GM21447 (cell line): ENCODE measurements around the gene NINJ1.
"Not testable (repeated sequence)": the region's sequence is repeated elsewhere in the genome, so short reads cannot be mapped to it uniquely, and the experiment has no call there.

Experiments used
- ATAC-seq: cut with Tn5 transposase; IDR thresholded peaks from one replicate; pipeline ENCODE4 v1.9.1; 2021; ENCODE audit not compliant: unreplicated experiment

NINJ1 gene

DNA sequence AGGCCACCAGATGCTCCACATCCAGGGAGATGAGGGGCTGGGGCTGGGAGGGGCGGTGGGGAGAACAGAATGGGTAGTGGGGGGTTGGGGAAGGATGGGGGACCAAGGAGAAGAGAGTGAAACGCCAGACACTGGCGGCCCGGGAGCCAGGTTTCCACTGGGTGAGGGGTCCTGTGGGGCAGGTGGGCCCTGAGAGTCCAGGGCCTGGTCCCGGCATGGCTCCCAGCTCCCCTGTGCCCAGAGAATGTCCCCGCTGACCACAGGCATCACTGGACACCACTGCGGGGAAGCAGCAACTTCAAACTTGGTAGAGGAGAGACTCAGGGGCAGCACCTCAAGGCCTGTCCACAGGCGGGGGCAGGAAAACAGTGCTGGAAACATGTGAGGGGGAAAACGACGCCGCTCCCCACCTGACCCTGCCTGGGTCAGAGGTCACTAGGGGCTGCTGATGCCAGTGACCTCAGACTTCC, 13.2 kb downstream of the NINJ1 start:
- ATAC-seq = no peak

DNA sequence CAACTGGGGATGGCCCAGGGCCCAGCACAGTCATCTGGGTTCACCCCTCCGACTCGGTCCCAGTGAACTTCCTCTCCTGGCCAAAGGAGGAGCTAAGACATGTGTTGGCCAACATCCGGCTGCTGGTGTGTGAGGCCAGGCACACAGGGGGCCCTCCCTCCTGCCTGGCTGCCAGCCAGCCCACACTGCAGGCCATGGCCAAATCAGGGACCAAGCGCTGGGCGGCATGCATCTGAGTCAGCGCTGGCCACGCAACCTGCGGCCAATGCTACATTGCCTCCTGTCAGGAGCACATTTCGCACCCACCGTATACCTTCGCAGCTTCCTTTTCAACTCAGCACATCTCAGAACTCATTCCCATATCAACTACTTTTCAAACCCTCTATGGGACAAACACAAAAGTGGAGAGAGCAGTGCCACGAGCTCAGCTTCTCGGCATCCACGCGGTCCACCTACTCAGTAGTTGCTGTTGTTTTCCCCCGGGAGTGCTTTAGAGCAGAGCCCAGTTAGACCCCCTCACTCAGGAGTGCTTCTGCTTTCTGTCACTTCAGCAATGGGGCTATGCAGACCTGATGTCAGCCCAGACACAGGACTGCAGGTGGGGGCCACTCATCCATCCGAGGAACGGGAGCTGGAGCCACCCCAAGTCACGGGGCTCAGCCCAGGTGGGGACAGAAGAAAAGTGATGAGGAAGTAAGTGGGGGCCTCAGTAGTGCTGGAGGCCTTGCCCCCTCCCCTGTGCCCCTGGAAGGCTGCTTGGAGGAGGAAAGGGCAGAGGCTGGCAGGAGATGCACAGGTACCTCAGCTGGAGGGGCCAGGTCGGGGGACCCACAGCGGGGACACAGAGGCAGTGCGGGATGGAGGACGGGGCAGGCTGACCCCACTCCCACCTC, 13.9 kb downstream of the NINJ1 start:
- ATAC-seq = peak; percentile 92

DNA sequence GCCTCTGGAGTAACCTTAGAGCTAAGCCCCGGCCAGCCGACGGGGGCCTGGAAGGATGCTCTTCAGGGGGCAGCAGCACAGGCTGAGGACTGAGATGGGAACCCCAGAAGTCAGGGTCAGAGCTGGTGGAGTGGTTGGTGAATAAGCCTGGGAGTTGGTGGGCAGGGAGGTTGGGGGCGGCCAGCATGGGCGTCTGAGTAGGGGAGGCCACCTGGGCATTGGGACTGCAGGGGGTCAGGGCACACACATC, 14.4 kb downstream of the NINJ1 start:
- no peak for ATAC-seq

DNA sequence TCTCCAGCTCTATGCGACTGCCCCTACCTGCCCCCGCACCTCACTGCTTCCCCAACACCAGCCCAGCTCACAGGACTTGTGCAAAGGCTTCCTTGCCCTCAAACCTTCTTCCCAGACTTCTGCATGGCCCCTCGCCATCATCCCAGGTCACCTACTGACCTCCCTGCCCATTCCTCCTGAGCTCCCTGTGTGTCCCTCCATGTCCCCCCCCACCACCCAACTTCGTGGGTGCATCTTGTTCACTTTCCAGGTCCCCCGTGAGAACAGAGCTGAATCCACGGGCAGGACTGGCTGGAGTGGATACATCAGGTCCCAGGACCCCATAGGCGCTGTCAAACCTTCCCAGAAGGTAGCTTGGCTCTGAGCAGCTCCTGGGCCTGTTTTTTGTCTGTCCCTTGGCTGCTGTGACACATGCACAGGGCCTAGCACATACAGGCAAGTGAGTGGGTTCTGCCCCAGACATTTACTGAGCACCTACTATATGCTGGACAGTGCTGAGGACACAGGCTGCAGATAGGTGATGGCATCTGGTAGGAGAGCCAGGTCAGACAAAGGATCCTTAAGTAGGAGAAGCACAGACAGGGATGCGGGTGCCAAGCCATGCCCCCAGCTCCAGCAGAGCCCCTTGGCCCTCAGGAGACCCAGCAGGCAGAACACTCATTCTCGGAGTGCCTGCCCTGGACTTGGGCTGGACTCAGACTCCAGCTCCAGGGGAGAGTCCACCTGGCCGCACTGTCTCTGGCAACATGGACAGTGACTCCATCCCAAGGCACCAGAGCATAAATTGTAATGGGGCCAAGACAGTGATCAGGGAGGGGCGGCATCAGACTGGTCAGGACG, 15.0 kb downstream of the NINJ1 start:
- ATAC-seq = no peak

DNA sequence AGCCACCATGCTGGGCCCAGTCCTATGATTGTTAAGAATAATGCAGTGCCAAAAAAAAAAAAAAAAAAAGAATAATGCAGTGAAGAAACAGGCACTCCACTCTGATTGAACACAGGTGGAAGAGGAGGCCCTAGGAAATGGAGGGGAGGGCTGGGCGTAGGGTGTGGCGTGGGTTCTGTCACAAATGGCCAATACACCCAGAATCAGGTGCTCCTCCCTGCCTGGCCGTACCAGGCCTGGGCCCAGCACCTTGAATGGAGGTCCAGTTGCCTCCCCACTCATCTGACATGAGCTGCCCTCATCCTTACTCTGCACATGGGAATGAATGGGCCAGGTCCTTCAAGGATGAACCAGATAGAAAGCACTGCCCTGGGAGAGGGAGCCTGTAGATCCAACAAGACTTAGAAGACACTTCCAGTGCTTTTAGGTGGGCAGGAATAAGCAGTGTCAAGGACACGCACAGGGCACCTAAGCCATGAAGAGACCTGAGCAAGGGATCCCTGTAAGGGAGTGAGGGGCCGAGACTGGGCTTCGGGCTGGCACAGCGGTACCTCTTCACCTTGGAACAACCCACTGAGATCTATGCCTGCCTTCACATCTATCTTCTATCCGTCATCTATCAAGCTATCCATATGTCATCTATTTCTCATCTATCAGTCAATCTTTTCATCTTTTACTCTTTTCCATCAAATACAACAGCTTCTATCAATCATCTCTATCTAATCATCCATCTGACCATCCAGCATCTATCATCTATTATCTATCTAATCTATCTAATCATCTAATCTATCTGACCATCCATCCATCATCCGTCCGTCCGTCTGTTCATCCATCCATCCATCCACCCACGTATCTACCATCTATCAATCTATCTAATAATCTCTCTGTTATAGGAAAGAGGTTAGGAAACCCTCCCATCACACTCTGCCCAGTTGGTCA, 15.9 kb downstream of the NINJ1 start:
- ATAC-seq = no peak

DNA sequence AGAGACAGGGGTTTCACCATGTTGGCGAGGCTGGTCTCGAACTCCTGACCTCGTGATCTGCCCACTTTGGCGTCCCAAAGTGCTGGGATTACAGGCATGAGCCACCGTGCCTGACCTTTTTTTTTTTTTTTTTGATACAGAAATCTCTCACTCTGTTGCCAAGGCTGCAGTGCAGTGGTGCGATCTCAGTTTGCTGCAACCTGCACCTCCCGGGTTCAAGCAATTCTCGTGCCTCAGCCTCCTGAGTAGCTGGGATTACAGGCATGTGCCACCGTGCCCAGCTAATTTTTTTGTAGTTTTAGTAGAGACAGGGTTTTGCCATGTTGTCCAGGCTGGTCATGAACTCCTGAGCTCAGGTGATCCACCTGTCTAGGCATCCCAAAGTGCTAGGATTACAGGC, 16.5 kb downstream of the NINJ1 start:
- ATAC-seq = not testable (repeated sequence)

DNA sequence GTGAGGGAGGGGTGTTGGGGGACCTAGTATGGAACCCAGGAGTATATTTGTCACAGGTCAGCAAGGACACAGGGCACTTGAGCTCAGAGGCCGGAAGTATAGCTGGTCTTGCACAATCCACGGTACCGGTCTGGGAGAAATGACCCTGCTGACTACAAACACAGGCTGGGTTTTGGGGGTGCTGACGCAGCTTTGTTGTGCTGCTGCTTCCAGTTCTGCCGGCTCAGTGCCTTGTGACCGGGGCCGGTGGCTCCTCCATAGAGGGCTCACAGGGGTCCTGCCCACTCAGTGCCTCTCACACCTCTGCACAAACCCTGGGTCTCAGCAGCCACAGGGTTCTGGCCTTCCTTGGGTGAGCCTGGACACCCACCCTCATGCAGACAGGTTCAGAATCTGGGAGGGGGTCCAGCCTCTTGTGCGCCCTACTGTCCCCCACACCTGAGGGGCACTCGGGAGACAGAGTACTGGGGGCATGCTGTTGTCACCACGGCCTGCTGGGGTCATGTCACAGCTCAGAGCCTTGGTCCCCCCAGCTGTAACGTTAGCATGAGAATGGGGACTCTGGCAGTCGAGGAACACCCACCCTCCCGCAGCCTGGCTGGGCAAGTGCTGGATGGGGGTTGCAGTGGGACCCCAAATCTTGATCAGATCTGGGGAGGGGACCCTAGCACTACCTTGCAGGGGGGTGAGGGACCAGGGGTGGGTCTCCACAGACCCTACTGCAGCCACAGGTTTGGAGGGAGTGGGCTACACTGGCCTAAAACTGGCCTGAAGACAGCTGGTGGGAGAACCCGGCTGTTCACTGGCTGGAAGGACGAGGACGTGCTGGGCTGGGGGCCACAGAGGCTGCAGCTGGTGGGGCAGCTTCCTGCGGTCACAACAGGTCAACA, 17.7 kb downstream of the NINJ1 start:
- no peak for ATAC-seq

DNA sequence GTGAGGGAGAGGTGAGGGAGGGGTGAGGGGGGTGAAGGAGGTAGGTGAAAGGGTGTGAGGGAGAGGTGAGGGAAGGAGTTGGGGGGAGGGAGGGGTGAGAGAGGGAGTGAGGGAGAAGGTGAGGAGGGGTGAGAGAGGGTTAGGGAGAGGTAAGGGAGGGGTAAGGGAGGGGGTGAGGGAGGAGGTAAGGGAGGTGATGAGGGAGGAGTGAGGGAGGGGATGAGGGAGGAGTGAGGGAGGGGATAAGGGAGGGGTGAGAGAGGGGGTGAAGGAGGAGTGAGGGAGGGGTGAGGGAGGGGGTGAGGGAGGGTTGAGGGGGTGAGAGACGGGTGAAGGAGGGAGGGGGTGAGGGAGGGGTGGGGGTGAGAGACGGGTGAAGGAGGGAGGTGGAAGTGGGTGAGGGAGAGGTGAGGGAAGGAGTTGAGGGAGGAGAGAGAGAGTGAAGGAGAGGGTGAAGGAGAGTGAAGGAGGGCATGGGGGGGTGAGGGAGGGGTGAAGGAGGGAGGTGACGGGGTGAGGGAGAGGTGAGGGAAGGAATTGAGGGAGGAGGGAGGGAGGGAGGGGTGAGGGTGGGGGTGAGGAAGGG, 18.5 kb downstream of the NINJ1 start:
- no peak for ATAC-seq

DNA sequence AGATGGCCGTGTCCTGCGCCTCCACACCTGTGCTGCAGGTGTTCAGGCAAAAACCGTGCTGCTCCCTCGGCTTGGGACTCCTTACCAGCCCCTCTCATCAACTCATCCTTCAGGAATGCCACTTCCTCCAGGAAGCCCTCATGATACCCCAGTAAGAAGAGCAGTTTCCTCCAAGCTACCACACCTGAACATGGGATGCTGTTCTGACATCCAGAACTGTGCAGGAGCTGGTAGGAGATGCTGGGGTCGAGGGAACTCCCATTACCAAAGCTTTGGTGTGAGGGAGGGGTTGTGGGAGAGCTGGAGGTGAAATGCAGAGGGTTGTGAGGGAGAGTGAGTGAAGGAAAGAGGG, 19.1 kb downstream of the NINJ1 start:
- no peak for ATAC-seq

DNA sequence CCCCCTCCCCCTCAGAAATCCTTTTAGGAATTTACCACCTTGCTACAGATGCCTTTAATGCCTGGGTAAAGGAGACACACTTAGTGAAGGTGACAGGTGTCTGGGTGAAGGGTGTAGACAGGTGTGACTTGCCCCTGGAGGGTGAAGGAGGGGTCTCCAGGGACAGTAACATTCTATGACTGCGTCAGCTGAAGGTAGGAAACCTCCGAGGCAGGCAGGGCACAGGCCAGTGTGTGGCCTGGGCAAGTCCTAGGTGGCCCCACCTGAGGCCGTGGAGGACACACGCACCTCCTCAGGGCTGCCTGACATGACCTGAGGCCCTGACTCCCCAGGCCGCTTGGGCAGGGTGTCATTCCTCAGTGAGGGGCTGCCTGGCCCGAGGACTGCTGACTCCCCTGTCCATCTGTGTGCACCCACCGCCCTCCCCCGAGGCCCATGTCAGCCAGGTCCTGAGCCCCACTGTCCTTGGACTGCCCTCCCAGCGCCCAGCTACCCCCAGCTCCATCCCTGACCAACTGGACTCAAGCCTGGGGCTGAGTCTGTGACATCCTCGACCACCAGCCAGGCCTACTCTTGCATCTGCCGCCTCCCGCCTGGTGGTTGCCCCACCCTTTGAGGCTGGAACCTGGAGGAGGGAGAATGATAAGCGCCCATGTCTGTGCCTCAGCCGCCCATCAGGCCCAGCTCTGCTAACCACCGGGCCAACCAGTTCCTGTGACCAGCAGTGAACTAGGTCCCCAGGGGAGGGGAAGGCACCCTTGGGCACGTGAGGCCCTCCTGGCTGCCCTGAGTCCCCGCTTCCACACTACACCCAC, 19.7 kb downstream of the NINJ1 start:
- no peak for ATAC-seq

DNA sequence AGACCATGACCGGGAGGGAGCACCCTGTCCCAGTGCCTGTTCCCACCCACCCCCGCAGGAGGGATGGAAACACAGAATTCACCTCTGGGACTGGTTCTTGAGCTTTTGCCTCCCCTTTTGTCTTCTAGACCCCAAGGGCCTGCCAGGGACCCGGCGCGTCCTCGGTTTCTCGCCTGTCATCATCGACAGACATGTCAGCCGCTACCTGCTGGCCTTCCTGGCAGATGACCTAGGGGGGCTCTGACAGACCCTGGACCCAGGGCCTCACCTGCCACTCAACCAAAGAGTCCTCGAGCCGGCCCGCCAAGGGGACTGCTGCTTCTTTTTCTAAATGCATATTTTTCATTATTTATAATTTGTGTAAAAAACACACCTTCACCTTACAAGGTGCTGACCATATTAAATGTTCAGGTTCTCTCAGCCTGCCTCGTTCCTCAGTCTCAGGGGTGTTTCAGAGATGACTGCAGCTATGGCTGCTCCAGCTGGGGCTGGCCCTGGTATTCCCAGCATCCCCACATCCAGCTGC, 21.1 kb downstream of the NINJ1 start:
- no peak for ATAC-seq

DNA sequence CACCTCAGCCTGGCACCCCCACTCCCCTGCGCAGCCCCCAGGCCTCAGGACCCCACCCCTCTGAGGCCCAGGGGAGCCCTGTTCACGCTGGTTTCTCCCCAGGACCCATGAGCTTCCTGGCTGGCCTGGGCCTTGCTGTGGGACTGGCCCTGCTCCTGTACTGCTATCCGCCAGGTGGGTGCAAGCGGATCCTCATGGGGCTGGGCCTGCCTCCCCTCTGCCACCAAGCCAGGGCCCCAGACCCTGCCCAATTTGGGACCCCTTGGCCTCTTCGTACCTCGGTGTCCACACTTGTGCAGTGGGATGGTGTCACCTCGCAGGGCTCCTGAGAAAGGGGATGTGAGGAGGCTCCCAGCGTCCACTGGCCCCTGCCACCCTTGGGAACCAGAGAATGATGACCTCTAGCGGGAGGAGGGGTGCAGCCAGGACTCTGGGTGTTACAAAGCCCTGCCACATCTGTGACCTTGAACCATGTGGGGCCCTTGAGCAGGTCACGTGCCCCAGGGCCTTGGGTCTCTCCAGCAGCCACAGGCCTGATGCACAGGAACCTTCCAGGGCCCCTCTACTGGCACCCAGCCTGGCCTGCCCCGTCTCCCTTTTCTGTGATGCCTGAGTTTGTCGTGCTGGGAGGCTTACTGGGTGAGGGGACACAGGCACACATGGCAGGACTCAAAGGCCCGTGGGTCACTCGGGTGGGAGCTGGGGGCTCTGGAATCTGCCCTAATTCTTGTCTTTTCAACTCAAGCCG, 21.8 kb downstream of the NINJ1 start:
- ATAC-seq = no peak

DNA sequence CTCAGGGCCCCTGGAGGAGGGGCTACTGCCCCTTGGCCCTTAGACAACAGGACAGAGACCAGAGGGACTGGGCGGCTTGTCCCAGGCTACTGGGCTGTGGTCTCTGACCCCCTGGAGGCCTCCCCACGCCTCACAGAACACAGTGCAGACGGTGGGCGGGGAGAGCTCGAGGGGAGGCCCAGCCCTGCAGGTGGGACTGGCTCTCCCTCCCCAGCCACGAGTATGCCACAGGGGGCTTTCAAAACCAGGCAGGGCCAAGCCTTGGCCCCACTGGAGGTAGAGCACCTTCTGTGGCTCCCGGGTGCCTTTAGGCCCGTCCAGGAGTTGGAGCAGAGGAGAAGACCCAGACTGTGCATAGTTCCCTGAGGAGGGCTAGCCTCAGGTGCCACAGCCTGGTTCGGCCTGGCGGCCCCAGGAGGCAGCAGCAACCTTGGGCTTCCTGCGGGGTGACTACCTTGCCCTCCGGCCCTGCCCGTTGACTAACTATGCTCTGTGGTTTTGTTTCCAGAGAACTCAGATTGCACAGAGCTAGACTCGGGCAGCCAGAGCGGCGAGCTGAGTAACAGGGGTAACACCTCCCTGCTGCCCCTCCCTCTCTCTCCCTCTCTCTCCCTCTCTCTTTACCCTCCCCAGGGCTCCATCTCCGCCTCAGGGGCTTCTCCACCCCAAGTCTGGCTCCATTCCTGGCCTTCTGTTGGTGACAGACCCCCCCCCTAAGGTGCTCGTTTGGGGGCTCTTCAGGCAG, 22.5 kb downstream of the NINJ1 start:
- no peak for ATAC-seq

DNA sequence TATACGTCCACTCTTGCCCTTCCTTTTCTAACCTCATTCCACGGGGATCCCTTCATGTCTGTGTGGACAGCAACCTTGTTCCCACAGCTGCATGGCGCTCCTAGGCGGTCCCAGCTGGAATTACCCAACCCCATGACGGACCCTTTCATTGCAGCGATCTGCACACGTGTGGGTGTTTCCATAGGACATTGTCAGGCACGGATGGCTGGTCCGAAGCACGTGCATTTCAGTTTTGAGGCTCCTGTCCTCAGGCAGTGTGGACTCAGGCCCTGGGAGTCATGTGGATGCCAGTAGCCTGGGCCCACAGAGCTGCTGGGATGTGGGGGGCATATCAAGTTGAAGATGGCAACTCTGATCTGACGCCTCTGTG, 23.1 kb downstream of the NINJ1 start:
- no peak for ATAC-seq

DNA sequence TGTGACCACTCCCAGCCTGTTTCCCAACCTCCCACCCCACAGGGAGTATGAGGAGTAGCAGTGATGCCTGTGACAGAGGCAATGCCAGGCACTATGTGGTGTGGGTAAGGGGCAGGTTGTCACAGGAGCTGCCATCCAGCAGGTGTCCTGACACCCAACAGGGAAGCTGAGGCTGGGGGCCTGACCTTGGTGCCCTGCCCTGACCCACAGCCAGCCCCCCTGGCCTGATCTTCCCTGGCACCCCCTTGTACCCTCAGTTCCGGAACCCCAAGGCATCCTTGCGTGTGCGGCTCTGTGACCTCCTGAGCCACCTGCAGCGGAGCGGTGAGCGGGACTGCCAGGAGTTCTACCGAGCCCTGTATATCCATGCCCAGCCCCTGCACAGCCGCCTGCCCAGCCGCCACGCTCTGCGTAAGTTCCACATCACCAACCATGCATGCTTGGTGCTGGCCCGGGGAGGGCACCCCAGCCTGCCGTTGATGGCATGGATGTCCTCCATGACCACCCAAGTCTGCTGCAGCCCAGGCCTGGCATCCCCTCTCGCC, 23.7 kb downstream of the NINJ1 start:
- no peak for ATAC-seq

DNA sequence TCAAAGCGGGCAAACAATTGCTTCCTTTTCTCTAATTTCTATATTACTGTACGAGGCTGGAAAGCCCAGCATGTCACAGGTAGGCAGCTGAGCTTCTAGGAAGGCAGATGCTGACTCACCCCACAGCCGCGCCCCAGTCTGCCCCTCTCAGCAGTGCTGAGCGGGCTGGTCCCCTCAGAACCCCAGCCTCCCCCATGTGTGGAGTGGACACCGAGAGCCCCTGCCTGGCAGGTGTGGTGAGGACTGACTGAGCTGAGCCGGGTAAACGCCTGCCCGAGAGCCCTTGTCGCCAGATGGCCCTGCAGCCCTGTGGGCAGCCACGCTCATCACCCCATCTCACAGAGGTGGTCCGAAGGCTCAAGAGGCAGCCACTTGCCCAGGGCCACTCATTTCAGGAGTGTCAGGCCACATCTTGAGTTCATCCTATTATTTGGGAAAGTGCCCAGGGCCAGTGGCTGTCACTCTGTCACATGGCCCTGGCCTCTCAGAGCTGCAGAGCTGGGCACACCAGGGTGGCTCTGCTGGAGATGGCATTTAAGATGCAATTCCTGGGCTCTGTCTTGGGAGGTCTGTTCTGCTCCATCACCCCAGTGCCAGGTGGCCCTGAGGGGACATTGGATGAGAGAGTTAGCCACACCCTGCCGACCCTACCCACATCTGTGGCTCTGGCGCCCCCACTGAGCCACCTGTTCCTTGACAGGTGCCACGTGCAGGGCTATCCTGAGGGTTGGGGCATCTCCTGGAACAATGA, 25.6 kb downstream of the NINJ1 start:
- ATAC-seq = peak; percentile 59

DNA sequence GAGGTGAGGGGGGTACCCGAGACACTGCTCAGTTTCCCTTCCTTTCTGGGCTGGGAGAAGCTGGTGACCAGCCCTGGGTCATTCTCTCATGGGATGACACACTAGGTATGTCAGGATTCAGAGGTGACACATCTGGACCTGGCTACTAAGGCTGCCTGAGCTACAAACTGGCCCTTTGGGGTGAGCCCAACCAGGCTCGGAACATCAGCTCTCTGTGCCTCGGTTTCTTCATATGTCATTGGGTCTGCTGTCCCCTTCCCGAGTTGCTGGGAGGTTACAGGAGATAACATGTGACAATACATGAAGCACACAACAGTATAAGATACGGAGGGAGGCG, 26.3 kb downstream of the NINJ1 start:
- no peak for ATAC-seq
